Glomerular visceral epithelial cell (primary cell): ENCODE data around the gene LRRC41.
"Not testable (repeated sequence)": the region's sequence is repeated elsewhere in the genome, so short reads cannot be mapped to it uniquely, and the experiment has no call there.

Source experiments
- DNase-seq: peaks from one replicate; pipeline ENCODE4 v3.0.0-alpha.2; 2016; ENCODE audit errors: extremely low spot score

LRRC41 gene

DNA sequence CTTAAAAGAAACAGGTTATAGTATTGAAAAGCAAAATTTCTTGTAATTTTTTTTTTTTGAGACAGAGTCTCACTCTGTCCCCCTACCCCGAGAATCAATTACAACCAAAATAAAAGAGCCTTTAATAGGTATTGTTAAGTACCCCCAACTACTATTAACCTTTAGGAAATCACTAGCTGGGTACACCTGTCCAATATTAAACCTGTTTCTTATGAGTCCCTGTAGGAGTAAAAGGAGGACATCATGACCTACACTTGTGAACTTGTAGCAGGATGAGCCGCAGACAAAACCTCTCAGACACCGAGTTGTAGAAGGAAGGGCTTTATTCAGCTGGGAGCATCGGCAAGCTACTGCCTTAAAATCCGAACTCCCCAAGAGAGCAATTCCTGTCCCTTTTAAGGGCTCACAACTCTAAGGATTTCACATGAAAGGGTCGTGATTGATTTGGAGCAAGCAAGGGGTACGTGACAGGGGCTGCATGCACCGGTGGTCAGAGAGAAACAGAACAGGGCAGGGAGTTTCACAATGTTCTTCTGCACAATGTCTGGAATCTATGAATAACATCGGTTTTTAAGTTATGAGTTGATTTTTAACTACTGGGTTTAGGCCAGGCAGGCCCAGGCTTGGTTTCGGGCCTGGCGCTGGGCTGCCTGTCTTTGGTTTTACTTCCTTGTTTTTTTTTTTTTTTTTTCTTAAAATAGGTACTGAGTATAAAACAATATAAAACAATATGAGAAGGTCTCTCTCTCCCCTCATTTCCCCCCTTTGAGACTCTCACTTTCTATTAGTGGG is 22.1 kb upstream of the LRRC41 start:
- peak; percentile 50 for DNase-seq

DNA sequence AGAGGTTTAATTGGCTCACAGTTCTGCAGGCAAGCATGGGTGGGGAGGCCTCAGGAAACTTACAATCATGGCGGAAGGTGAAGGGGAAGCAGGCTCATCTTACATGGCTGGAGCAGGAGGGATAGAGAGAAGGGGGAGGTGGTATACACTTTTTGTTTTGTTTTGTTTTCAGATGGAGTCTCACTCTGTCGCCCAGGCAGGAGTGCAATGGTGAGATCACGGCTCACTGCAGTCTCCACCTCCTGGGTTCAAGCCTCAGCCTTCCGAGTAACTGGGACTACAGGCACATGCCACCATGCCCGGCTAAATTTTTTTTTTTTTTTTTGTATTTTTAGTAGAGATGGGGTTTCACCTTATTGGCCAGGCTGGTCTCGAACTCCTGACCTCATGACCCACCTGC is 18.8 kb upstream of the LRRC41 start:
- not testable (repeated sequence) for DNase-seq

DNA sequence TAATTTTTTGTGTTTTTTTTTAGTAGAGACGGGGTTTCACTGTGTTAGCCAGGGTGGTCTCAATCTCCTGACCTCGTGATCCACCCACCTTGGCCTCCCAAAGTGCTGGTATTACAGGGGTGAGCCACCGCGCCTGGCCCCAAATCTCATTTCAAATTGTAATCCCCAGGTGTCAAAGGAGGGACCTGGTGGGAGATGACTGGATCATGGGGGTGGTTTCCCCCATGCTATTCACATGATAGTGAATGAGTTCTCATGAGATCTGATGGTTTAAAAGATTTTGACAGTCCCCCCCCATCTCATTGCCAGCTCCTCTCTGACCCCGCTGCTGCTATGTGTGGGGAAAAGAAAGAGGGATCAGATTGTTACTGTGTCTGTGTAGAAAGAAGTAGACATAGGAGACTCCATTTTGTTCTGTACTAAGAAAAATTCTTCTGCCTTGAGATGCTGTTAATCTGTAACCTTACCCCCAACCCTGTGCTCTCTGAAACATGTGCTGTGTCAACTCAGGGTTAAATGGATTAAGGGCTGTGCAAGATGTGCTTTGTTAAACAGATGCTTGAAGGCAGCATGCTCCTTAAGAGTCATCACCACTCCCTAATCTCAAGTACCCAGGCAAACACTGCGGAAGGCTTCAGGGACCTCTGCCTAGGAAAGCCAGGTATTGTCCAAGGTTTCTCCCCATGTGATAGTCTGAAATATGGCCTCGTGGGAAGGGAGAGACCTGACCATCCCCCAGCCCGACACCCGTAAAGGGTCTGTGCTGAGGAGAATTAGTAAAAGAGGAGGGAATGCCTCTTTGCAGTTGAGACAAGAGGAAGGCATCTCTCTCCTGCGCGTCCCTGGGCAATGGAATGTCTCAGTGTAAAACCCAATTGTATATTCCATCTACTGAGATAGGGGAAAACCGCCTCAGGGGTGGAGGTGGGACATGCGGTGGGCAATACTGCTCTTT is 16.8 kb upstream of the LRRC41 start:
- DNase-seq: not testable (repeated sequence)

DNA sequence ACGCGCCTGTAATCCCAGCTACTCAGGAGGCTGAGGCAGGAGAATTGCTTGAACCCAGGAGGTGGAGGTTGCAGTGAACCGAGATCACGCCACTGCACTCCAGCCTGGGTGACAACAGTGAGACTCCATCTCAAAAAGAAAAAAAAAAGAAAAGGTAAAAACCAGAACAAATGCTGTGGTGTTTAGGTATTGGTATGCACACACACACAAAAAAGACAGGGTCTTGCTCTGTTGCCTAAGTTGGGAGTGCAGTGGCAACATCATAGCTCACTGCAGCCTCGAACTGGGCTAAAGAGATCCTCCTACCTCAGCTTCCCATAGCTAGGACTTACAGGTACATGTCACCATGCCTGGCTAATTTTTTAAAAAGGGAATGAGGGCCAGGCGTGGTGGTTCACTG is 15.9 kb upstream of the LRRC41 start:
- DNase-seq: not testable (repeated sequence)

DNA sequence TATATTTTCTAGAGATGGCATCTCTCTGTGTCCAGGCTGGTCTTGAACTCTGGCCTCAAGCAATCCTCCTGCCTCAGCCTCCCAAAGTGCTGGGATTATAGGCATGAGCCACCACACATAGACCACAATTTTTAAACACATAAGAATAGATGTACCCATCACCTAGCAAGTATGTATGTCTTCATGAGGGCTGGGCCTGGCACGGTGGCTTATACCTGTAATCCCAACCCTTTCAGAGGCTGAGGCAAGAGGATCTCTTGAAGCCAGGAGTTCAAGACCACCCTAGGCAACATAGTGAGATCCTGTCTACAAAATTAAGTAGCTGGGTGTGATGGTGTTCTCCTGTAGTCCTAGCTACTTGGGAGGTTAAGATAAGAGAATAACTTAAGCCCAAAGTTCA is 13.9 kb upstream of the LRRC41 start:
- no peak for DNase-seq

DNA sequence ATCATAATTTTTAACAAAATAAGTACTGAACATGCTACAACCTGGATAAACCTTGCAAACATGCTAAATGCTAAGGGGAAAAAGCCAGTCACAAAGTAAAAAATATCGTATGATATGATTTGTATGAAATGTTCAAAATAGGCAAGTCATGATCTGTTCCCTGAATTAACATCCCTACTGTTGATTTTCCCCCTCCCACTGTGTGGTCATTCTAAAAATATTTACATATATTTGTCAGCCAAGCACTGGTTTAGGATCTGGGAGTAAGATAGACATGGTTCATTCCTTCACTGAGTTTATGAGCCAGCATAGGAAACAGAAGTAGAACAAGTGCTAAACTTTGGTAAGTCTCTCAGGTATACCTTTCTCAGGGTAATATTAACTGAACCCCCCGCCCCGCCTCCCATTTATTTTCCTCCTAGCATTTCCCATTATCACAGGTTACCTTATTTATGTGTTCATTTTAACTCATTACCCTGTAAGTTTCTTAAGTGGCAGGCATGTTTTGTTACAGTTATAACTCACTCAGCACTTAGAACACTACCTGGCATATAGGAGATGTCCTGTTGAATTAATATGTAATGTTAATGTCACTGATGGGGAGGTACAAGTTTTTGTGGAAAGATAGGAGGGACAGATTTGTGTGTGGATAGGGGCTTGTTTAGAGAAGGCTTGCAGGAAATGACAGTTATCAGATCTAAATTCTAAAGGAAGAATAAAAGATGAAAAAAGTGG is 12.4 kb upstream of the LRRC41 start:
- peak; percentile 18 for DNase-seq

DNA sequence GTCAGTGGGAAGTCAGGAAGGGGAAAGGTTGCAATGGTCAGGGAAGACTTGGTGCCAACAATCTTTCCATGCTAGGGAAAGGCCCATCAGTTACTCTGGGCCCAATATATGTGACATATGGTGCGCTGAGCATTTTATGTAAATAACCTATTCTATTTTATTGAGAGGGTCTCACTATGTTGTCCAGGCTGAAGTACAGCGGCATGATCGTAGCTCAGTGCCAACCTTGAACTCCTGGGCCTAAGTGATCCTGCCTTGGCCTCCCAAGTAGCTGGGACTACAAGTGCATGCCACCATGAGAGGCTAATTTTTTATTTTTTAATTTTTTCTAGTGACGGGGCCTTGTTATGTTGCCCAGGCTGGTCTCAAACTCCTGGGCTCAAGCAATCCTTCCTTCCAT is 6.9 kb upstream of the LRRC41 start:
- DNase-seq: no peak

DNA sequence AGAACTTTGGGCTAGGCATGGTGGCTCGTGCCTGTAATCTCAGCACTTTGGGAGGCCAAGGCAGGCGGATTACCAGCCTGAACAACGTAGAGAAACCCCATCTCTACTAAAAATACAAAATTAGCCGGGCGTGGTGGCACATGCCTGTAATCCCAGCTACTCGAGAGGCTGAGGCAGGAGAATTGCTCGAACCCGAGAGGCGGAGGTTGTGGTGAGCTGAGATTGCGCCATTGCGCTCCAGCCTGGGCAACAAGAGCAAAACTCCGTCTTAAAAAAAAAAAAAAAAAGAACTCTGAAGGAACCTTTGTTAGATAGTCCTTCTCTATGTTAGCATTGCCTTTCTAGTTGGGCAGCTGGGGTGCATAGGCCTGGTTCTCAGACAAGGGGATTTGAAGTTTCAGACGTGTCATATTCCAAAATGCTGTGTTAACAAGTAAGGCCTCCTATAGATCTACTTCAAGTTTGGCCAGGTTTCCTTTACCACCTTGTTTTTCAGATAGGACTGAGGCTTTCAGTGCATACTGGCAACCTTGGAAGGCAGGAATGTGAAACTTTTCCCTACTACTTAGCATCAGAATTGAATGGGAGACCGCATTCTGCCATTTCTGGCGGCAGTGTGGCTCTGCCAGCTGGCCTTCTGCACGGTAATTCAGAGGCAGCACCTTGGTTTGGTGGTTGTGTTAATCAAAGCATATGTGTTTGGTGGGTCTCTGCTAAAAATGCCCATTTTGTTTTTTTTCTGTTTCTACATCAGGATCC is 6.2 kb upstream of the LRRC41 start:
- DNase-seq: no peak

DNA sequence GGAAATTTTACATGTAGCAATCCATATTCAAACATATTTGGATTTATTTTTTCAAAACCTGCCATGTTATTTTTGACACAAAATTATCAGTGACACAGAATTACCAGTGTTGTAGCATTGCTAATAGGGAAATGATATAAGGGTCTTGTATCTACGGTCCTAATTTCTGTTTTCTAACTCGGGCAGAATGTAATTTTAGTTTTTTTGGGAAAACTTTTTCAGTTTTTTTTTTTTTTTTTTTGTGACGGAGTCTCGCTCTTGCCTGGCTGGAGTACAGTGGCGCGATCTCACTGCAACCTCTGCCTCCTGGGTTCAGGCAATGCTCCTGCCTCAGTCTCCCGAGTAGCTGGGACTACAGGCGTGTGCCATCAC is 2.7 kb upstream of the LRRC41 start:
- DNase-seq: no peak

DNA sequence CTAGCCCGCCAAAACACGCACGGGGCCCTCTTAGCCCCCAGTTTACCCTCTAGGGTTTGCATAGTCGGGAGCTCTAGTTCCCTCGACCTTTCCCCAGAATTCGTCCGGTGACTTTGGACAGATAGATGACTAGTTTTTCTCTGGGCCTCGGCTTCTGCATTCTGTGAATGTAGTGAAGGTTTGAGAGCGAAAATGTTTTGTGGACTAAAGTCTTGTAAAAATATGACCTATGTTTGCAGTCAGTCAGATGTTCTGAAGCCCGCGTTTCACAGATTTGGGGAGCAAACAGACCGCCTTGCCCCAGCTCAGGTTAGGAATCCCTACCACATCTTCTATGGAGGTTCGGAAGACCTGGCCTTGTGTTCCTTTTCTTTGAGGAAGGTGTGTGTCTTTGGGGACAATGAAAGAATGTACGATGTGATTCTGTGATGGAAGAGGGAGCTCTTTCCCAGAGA is 483 bp upstream of the LRRC41 start:
- DNase-seq: no peak

DNA sequence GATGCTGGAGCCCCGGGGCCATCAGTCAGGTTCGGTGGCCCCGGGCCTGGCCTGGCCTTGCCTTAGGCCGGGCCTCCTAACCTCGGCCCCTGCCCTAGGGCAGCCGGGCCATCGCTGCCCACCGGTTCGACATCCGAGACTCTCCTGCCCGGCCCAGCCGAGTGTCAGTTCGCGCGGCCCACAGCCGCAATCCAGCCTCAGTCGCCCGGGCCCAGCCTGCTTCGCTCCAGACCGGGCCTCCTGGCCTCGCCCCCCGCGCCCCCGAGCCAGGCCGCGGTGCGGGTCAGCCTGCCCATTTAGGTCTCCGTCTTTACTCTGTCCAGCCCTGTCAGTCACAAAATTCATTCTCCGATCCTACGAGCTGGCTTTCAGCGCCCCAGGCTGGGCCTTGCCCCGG is 777 bp downstream of the LRRC41 start:
- peak; percentile 40 for DNase-seq

DNA sequence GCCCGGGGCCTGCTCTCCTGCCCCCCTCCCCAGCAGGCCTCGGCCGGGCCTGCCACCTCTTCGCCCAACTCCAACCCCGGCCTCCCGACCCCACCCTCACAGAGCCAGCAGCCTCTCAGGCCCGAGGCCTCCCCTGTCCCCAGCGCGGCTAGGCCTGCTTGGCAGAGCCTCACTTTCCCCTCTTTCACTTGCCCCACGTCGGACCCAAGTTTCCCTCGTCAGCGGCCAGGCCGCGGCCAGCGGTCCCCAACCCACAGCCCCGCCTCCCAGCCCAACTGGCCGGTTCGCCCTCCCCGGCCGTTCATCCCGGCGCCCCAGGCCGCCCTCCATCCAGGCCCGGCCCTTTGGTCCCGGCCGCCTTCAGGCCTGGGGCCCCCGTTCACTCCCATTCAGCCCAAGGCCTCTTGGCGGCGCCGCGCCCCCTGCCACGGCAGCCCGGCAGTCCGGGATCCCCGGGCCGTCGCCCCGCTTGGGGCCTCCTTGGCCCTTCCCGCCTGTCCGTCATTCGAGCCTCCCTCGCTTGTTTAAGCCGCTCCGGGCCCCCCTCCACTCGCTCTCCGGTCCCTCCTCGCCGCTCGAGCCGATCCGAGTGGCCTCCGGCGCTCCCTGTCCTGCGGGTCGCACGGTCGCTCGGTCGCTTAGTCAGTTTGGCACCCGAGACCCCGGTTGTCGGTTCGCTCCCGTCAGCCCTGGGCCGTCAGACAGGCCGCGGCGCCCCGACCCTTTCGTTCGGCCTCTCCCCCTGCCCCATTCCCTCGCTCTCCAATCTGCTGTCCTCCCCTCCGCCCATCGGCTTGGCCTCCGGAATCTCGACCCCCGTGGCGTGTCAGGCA is 1.4 kb downstream of the LRRC41 start:
- peak; percentile 57 for DNase-seq

DNA sequence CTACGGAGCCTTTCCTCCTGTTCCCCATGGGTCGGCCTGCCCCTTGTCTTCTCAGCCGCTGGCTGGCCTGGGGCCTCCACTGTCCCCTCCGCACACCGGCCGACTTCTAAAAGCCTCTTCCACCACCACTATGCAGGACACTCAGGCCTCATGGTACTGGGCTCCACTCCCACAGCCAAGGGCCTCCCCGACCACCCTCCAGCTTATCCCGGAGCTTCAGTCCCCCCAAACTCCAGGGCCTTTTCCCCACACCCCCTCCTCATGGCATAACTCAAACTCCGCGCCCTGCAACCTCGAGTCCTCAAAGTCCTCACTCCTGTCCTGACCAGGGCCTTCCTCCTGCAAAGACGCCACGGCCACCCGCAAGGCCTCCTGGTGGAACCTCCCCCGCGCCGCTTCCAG is 2.0 kb downstream of the LRRC41 start:
- DNase-seq: peak; percentile 35

DNA sequence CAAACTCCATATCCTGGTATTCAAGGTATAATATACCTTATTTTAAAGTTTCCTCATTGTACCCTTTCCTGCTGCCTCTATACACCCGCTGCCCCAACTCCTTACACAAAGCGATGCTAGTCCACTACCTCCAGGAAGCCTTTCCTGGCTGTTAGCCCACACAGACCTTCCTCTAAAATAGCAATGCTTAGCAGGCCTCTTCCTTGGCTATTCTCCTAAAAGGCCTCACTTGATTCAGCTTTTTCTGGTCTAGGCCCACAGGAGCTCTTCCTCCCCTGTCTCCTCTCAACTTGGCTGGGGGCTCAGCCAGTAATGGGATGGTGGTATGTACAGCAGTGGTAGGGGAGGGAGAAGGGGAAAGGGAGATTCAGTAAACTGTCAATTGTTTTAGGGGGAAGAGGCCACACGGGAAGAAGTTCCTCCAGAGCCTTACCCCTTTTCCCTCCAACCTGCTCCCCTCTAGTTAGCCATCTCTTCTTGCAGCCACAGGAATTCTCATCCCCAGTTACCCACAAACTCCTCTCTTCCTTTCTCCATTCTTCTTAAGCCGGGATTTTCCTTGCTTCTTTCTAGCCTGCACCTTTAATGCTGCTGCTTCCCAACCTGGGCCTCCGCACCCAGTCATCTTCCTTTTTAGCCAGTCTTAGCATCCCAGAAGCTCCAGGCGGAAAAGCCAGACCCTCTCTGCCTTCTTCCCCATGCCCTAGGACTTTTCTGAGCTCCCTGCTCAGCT is 2.6 kb downstream of the LRRC41 start:
- peak; percentile 24 for DNase-seq

DNA sequence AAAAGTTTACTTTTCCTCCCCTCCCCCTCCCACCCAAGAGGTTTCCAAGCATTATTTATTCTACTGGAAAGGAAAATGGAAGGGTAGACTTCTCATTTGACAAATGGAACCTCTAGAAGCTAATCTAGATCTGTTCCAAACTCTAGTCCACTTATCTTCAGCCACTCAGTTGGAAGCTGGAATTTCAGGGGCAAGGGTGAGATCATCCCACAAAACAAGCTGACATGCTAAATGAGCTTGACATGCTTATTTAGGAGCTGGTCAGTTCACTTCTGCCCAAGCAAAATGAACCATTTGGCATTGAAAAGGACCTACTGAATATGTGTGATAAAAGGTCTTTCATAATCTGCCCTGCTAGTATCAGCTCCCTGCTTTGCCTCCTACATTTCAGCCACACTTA is 5.0 kb downstream of the LRRC41 start:
- DNase-seq: peak; percentile 35

DNA sequence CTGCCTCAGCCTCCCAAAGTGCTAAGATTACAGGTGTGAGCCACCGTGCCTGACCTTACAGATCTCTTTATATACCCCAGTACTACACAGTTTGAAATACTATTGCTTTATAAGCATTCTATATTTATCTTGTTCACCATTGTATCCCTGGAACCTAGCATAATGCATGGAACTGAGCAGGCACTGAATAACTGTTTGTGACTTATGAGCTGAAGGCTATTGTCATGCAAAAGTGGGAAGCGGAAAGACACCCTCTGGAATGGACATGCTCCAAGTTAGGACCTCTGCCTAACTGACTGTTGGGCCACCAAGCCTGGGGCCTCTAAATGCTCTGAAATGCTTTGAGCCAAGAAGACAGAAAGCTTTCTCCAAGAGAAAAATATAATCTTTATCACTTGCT is 8.1 kb downstream of the LRRC41 start:
- no peak for DNase-seq

DNA sequence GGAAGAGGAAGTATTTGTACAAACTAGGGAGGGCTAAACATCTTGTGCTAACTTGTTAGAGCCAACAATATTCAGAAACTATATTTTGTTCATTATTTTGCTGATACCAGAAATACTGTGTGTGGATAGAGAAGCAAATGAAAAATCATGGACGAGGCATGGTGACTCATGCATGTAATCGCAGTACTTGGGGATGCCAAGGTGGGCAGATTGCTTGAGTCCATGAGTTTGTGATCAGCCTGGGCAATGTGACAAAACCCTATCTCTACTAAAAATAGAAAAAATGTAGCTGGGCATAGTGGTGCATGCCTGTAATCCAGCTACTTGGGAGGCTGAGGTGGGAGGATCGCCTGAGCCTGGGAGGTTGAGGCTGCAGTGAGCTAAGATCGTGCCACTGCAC is 13.4 kb downstream of the LRRC41 start:
- DNase-seq: no peak

DNA sequence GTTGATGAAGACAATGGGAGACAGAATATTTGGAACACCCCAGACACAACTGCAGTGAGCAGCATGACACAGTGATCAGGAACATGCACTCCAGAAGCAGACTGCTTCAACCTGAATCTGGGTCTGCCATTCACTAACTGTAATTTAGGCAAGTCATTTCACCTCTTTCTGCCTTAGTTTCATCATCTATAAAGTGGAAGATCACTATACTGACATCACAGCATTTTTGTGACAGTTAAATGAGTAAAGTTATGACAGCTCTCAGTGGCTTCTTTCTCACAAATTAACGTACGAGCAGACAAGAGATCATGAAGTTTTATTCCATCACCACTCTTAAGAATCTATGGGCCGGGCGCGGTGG is 14.3 kb downstream of the LRRC41 start:
- no peak for DNase-seq

DNA sequence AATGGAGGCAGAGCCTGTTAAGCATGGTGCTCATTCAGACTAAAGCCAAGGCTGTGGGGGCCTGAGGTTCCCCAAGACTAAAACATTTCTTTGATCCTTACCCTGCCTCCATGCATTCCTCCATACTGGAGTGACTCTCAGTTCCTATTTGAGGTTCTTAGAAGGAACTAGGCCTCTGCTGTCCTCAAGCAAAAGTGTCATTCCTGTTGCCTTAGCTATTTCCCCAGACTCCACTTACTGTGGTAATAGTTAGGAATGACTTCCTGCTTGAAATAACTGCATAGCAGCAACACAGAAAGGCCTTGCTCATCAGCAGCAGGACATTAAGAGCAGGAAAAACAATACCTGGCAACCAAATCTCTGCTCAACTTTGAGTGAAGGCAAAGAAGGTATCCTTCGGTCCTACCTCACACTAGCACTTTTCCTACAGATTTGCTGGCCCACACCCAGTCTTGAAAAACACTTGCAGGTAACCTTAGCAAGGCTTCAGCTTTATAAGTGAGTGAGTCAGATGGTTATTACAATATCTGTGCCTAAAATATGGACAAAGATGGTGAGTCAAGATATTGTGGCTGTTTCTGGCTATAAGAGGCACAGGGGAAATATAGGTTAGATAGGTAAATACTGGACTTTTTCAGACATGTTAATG is 14.8 kb downstream of the LRRC41 start:
- peak; percentile 49 for DNase-seq
